8988T (cell line): Measurements from ENCODE around the gene TMEM204.

ENCODE experiments used
- DNase-seq: peaks from one replicate; pipeline ENCODE4 v3.0.0; 2011

The TMEM204 gene

DNA sequence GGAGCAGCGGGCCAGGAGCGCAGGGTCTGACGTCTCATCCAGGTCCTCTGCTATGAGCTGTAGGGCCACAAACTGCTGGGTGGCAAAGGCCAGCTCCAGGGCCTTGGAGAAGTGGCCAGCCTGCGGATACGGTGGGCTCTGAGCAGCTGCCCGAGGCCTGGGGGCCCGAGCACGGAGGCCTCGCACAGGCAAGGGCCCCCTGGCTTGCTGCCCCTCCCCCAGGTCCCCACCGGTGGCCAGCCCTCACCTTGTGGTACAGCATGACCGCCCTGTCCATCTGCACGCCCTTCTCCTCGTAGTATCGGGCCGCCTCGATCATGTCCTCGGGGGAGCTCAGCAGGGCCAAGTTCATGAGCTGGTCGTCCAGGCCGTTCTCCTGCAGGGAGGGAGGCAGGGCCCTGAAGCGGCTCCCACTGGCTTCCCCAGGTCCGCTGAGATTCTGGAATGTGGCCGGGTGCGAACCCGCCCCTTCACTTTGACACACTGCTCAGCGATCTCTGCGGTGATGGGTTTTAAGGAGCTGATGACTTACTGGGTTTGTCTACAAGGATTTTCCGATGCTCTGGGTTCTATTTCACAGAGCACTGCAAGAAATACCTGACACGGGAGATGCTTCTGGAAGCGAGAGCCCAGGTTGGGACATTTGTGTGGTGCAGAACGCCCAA, 9.8 kb upstream of the TMEM204 start:
- no peak for DNase-seq

DNA sequence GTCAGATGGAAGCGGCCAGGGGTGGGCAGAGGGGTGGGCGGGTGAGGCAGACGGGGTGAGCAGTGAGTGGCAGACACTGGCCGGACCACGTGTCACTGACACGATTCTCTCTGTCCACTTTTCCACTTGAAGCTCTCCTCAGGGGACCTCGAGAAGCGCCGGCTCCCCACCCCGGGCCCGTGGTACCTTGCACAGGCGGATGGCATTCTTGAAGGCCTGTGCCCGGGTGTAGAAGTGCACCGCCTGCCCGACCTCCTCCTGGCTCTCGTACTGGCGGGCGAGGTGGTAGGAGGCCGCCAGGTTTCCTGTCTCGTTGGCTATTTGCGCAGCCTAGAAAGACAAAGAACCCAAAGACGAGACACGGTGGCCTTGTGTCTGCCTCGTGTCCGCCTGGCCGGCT, 9.1 kb upstream of the TMEM204 start:
- DNase-seq: no peak

DNA sequence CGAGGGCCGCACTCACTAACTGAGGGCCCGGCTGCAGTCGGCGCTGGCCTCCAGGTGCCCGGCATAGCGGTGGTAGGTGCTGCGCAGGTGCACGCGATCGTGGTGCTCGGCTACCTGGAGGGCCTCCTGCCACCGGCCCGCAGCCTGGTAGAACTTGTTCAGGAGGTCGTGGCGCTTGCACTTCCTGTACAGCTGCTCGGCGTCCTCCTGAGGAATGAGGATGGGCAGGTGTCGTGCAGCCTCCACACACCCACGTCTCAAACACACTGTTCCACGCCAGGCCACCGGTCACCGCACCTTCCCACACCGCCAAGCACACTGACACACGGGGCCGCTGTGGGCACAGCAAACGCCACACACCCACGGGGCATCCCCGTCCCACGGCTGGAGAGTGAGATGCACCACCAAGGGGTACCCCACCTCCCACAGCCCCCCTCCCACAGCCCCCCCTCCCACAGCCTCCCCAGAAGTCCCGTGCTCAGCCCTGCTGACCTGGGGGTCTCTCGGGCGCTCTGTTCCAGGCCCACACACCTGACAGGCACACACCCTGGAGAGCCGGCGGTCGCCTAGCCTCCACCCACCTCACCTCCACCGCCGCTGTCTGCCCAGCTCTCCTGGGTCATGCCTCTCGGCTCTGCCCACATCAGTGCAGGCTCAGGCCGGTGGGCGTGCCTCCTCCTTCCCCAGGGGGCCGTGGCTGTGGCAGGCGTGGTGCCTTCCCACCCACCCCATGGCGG, 7.4 kb upstream of the TMEM204 start:
- DNase-seq: no peak

DNA sequence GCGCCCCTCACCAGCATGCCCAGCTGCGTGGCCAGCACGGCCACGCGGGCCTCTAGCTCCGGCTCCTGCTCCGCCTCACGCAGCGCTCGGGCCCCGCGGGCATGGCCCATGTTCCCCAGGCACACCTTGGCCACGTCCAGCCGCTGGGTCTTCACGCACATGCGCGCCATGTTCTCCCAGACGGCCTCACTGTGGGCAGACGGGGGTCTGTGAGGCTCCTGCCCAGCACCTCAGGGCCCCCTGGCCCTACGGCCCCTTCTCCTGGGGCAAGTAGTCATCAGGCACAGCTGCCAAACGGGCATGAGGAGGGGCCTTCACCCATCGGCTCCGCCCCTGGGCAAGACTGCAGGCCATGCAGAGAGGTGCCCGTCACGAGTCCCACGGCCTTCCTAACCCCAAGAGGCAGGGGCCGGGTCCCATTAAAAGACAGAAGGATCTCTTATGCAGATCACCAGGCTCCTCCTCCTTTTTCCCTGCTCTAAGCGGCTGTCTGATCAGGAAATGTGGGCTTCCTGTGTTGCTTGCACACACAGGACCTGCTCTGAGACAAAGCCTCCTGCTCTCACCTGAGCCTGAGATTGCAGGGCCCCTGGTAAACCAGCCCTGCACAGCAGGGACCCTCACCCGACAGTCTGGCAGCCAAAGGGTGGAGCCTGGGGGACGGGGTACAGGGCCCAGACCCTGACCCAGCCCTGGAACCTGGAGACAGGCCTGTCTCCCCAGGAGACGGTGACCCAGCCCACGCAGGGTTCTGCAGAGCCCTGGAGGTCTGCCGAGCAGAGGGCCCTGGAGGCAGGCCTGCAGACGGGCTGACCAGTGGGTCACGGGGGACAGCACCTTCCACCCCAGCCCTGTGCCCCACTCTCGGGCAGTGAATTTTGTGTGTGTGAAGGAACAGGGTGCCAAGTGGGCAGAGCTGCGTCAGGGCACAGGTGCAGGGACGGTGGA, 6.6 kb upstream of the TMEM204 start:
- no peak for DNase-seq

GRCh38 chr16:1527836-1528811, 5.3 kb upstream of the TMEM204 start:
- no peak for DNase-seq

- DNase-seq: no peak
These were observed 4.4 kb upstream of the TMEM204 start for GRCh38 chr16:1528921-1529537.

DNA sequence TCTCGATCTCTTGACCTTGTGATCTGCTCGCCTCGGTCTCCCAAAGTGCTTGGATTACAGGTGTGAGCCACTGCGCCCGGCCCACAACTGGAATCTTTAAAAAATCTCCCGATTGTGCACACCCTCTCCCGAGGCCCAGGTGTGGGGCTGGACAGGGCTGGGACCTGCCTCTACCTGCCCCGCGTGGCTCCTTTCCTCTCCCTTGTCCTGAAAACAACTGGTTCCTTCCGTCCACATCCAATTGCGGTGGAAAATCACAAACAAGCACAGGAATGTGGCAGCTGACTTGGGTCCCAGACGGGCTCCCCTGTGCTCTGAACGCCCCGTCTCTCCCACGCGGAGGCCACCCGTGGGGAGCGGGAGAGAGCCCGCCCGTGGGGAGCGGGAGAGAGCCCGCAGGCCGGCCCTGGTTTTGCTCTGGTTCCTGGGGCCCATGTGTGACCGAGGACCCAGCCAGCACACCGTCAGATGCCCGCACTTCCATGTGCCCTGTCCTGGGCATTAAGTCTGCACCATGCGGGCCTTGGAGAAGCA, 3.0 kb upstream of the TMEM204 start:
- no peak for DNase-seq

DNA sequence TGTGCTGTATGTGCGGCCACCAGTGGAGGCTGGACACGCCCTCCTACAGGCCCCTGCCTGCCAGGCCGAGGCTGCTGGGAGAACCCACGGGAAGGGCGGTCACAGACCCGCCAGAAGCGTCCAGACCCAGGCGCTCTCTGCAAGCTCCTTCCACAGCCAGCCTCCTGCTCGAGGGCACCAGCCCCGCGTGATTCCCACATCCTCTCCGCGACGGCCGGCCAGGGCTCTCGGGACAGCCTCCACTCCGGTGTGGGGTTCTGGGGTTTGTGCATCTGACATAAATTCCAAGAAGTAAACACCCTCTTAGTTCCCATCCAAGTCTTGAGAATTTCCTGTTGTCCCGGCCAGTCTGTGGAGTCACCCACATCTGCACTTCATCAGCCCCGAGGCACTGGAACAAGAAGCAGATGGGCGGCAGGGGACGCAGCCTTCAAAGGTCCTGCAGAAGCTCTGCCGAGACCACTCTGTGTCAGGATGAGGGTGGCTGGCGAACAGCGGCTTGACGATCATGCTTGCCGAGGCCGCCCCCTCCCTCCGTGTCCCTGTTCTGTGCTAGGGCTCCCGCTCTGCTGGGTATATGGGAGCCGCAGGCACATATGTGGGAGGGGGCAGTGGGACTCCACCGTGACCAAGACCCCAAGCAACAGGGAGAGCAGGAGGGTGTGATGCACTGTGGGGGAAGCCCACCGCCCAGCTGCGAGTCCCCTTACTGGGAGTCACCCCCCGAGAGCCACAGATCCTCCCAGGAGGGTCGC, 2.4 kb upstream of the TMEM204 start:
- no peak for DNase-seq

- no peak for DNase-seq
These were observed 1.9 kb upstream of the TMEM204 start for GRCh38 chr16:1531638-1531910.

GRCh38 chr16:1532081-1532760, 1.2 kb upstream of the TMEM204 start:
- DNase-seq: no peak

DNA sequence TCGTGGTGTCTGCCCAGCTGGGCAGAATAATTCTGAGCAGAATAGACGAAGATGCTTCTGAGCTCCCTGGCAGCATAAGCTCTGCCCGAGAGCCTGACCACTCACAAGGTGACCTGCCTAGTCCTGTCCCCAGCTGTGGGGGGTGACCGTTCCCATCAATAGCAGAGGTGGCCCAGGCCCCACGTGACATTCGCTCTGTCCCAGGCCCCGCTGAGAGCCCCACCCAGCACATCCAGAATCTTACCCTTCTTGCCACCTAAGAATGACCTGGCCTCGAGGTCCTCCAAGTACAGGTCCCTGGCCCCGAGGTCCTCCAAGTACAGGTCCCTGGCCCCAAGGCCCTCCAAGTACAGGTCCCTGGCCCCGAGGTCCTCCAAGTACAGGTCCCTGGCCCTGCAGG, 695 bp upstream of the TMEM204 start:
- no peak for DNase-seq

GRCh38 chr16:1534021-1535020, 855 bp downstream of the TMEM204 start:
- DNase-seq: no peak

GRCh38 chr16:1535391-1536291, 2.2 kb downstream of the TMEM204 start:
- DNase-seq: no peak

DNA sequence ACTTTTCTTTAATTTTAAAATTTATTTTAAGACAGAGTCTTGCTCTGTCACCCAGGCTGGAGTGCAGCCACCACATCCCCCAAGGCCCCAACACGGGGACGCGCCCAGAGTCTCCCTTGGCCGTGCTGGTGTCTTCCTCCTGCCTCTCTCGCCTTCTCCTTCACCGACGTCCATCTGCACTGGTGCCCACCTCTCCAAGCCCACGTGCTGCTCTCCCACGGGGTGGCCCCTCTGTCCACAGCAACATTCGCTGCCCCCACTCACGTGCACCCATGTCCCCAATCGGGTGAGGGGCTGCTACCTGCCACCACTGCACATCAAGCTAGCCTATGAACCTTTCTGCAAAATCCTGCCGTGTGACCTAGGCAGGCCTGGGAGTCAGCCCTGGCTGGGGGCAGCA, 3.1 kb downstream of the TMEM204 start:
- no peak for DNase-seq

- DNase-seq: no peak
These were observed 3.7 kb downstream of the TMEM204 start for GRCh38 chr16:1537138-1537577.

GRCh38 chr16:1537763-1538289, 4.4 kb downstream of the TMEM204 start:
- DNase-seq: no peak

DNA sequence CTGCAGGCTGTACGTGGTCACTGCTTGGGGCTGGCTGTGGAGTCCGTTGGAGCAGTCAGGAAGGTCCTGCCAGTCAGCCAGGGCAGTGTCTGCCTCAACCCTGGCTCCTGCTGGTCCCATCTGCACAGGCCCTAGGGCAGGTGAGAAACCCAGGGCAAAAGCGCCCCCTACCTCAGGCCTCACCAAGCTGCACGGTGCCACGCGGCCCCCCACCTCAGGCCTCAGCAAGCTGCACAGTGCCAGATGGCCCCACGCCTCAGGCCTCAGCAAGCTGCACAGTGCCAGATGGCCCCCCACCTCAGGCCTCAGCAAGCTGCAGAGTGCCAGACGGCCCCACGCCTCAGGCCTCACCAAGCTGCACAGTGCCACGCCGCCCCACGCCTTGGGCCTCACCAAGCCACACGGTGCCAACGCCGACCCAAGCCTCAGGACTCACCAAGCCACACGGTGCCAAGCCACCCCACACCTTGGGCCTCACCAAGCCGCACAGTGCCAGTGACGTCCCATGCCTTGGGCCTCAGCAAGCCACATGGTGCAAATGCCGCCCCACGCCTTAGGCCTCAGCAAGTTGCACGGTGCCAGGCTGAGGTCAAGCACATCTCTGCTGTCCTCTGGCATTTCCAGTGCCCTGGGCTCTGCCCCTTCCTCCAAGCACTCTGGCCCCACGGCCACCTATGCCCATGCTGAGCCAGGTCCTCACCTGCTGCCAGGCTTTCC, 5.5 kb downstream of the TMEM204 start:
- DNase-seq: no peak
